ENCODE data around the gene UHMK1. TPM values are rescaled to one million over a fixed set of nuclear protein-coding genes. Genes with fewer than 3 reads are reported as not detected.

The UHMK1 gene
- total RNA-seq, 1 donor from 2014 or later: 21.7 TPM

GRCh38 chr1:162498496-162498810 lies 835 bp downstream of the UHMK1 start:
- Mint-ChIP-seq H3K27ac (ENCODE audit: unreplicated experiment) (peak overlapping the region; percentile 78), H3K4me3 (peak overlapping the region; percentile 96), H3K36me3 (ENCODE audit: low read depth) (peaks cover 8% of the 10 kb centered on the region), H3K9me3 (peaks cover 5% of the 10 kb centered on the region), H3K27me3 (ENCODE audit: low read depth) (peaks cover 18% of the 10 kb centered on the region), H3K4me1 (peaks cover 26% of the 10 kb centered on the region)
- DNase-seq (ENCODE audit: low read depth, low spot score): no peak
- TF ChIP-seq CTCF (conservative IDR thresholded peaks at IDR 0.05): no peak

- Mint-ChIP-seq H3K36me3 (ENCODE audit: low read depth) (peaks cover 8% of the 10 kb centered on the region), H3K27me3 (ENCODE audit: low read depth) (peaks cover 5% of the 10 kb centered on the region), H3K27ac (ENCODE audit: unreplicated experiment) (no peak overlapping the region), H3K4me1 (peaks cover 26% of the 10 kb centered on the region), H3K4me3 (no peak overlapping the region), H3K9me3 (peaks cover 4% of the 10 kb centered on the region)
- DNase-seq (ENCODE audit: low read depth, low spot score): no peak
- no peak for TF ChIP-seq CTCF (conservative IDR thresholded peaks at IDR 0.05)
These were observed 3.2 kb downstream of the UHMK1 start for GRCh38 chr1:162500805-162501204.

- Mint-ChIP-seq H3K36me3 (ENCODE audit: low read depth) (peaks cover 11% of the 10 kb centered on the region), H3K4me1 (peaks cover 22% of the 10 kb centered on the region), H3K4me3 (no peak overlapping the region), H3K27me3 (ENCODE audit: low read depth) (peaks cover 3% of the 10 kb centered on the region), H3K27ac (ENCODE audit: unreplicated experiment) (no peak overlapping the region), H3K9me3 (peaks cover 2% of the 10 kb centered on the region)
- TF ChIP-seq CTCF (conservative IDR thresholded peaks at IDR 0.05): no peak
- DNase-seq (ENCODE audit: low read depth, low spot score): no peak
These were observed 4.5 kb downstream of the UHMK1 start for GRCh38 chr1:162502077-162502476.

GRCh38 chr1:162502928-162503327 lies 5.3 kb downstream of the UHMK1 start:
- Mint-ChIP-seq H3K4me1 (peaks cover 17% of the 10 kb centered on the region), H3K27me3 (ENCODE audit: low read depth) (no peaks in the 10 kb centered on the region), H3K9me3 (no peaks in the 10 kb centered on the region), H3K36me3 (ENCODE audit: low read depth) (peaks cover 9% of the 10 kb centered on the region), H3K27ac (ENCODE audit: unreplicated experiment) (no peak overlapping the region), H3K4me3 (no peak overlapping the region)
- no peak for TF ChIP-seq CTCF (conservative IDR thresholded peaks at IDR 0.05)
- no peak for DNase-seq (ENCODE audit: low read depth, low spot score)

- H3K4me1 Mint-ChIP-seq: no peaks in the 10 kb centered on the region
- H3K9me3 Mint-ChIP-seq: no peaks in the 10 kb centered on the region
- DNase-seq (ENCODE audit: low read depth, low spot score): no peak
- H3K36me3 Mint-ChIP-seq (ENCODE audit: low read depth): peaks cover 2% of the 10 kb centered on the region
- H3K27me3 Mint-ChIP-seq (ENCODE audit: low read depth): no peaks in the 10 kb centered on the region
- TF ChIP-seq CTCF (conservative IDR thresholded peaks at IDR 0.05): no peak
- no peak overlapping the region for H3K4me3 Mint-ChIP-seq
- no peak overlapping the region for H3K27ac Mint-ChIP-seq (ENCODE audit: unreplicated experiment)
These were observed 29.7 kb downstream of the UHMK1 start for GRCh38 chr1:162527314-162527713.
